ENCODE data around the gene TMPRSS3. TPM values are rescaled to one million over a fixed set of nuclear protein-coding genes. Genes with fewer than 3 reads are reported as not detected.

The TMPRSS3 gene
- total RNA-seq, 4 donors from 2014 or later = 0.34 TPM; not detected in 3

DNA sequence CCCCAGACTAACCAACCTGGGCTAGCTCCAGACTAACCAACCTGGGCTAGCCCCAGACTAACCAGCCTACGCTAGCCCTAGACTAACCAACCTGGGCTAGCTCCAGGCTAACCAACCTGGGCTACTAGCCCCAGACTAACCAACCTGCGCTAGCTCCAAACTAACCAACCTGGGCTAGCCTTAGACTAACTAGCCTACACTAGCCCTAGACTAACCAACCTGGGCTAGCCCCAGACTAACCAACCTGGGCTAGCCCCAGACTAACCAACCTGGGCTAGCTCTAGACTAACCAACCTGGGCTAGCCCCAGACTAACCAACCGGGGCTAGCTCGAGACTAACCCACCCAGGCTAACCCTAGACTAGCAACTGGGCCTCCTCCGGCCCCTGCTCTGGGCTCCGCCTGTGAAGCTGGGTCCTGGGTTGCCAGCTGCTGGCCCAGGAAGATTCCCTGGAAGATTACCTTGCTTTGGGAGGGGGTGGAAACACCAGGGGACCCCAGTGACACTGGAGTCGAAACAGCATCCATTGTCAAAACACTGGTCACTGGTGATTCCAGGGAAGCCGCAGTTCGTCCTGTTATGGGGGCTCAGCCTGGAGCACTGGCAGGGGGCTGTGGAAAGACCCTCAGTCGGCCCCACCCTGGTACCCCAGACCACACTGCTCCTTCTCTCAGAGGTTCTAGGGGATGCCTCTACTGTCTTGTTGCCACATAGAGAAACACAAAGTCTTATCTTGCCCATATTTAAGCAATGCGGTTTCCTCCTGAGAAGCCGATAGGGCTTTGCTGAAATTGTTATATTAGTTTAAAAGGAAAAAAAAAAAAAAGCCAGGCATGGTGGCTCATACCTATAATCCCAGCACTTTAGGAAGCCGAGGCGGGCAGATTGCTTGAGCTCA, 46.2 kb downstream of the TMPRSS3 start:
- TF ChIP-seq, protein P1, sequence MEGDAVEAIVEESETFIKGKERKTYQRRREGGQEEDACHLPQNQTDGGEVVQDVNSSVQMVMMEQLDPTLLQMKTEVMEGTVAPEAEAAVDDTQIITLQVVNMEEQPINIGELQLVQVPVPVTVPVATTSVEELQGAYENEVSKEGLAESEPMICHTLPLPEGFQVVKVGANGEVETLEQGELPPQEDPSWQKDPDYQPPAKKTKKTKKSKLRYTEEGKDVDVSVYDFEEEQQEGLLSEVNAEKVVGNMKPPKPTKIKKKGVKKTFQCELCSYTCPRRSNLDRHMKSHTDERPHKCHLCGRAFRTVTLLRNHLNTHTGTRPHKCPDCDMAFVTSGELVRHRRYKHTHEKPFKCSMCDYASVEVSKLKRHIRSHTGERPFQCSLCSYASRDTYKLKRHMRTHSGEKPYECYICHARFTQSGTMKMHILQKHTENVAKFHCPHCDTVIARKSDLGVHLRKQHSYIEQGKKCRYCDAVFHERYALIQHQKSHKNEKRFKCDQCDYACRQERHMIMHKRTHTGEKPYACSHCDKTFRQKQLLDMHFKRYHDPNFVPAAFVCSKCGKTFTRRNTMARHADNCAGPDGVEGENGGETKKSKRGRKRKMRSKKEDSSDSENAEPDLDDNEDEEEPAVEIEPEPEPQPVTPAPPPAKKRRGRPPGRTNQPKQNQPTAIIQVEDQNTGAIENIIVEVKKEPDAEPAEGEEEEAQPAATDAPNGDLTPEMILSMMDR (IDR thresholded peaks at IDR 0.05; ENCODE audit: low read depth) = no peak

DNA sequence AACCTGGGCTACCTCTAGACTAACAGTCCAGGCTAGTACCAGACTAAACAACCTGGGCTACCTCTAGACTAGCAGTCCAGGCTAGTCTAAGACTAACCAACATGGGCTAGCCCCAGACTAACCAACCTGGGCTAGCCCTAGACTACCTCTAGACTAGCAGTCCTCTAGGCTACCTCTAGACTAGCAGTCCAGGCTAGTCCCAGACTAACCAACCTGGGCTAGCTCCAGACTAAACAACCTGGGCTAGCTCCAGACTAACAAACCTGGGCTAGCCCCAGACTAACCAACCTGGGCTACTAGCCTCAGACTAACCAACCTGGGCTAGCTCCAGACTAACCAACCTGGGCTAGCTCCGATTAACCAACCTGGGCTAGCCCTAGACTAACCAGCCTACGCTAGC, 47.1 kb downstream of the TMPRSS3 start:
- TF ChIP-seq, protein P1 (IDR thresholded peaks at IDR 0.05; ENCODE audit: low read depth) = no peak

DNA sequence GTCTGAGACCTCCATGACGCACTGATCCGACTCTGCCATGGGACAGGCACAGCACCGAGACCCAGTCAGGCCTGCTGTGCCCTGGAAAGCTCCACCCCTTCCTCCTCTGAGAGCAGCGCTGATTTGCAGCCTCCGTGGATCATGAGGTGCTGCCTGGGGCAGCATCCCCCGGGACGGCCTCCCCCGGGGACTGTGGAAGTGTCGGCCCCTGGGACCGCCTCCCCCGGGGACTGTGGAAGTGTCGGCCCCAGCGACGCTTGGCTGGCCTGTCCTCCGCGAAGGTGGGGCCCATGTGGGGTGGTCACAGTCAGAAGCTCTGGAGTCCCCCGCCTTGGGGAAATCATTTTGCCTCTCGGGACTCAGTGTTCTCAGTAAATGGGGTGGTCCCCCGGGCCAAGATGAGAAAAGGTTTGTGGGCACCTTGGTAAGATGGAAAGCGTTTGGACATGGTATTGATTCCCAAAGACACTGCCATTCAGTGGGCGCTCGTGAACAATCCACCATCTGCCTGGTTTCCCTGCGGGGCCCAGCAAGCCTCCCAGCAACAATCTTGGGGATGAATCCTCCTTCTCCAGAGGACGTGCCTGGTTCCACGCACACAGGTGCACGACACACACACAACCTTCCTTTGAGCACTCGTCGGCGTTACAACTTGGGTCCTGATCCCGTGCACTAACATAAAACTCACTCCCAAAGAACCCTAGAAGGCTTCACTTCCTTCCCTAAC, 48.1 kb downstream of the TMPRSS3 start:
- TF ChIP-seq, protein P1 (IDR thresholded peaks at IDR 0.05; ENCODE audit: low read depth) = no peak

DNA sequence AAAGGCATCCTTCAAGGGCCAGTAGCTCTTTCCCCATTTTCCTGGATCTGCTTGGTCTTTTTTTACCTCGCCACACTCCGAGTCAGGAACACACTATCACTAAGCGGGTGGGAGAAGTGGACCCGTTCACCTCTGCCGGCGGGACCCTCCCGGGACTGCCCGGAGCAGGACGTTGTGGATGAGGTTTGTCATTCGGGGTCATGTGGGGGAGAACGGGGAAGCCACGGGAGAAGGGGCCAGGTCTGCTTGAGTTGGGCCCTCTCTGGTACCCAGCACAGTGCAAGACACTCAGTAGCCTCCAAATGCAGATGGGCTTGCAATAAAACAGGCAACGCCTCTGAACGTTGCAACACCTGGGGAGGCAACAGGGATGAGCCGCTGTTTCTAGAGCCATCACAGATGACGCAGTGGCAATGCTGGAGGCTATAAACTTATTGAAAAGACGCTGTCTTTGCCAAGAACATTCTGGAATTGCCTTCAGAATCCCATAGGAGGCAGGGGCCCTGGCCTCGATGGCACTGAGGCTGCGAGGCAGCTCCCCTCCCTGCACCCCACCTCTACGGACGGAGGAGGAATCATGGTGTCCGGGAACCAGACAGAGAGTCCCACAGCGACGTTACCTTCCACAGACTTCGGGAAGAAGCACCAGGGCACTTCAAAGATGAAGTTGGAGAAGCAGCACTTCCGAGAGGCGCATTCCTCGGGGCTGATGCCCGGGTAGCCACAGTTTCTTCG, 48.8 kb downstream of the TMPRSS3 start:
- TF ChIP-seq, protein P1 (IDR thresholded peaks at IDR 0.05; ENCODE audit: low read depth) = no peak

DNA sequence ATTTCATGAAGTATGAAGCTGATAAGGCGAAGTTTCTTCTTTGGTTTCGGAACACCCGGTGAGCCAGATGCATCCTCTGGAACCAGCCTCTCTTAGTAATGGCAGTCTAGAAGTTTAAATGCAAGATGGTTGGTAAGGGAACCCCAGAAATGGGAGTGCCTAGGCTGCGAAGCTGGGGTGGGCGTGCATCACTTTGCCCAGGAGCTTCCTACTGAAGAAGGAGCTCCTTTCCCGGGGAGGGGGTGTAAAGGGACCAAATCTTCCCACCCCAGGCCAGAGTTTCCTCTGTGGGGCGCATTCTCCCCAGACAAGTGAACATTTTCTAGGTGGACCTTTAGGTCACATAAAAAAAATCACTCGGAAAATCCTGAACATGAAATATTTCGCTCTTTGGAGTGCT, 49.4 kb downstream of the TMPRSS3 start:
- TF ChIP-seq, protein P1 (IDR thresholded peaks at IDR 0.05; ENCODE audit: low read depth) = no peak

DNA sequence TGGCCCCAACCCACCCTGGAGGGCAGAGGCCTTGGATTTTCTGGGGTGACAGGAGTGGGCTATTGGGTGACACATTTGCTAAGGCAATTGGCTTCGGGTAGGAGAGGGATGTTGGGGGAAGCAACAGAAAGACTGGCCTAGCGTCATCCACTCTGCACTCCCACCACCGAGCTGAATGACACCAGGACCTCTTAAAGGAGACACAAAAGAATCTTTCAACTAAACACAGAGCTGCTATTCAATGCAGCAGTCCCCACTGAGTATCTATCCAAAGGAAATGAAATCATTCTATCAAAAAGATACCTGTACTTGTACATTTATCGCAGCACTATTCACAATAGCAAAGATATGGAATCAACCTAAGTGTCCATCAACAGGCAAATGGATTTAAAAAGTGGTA, 51.2 kb downstream of the TMPRSS3 start:
- TF ChIP-seq, protein P1 (IDR thresholded peaks at IDR 0.05; ENCODE audit: low read depth) = no peak

Measured in subcutaneous adipose tissue (tissue), 4 donors.